Neural progenitor cell (in vitro differentiated cells): ENCODE data around the gene IL37. TPM values are rescaled to one million over a fixed set of nuclear protein-coding genes. Genes with fewer than 3 reads are reported as not detected.

Experiments
- DNase-seq: peaks from one replicate; pipeline ENCODE4 v3.0.0-alpha.2; 2016; ENCODE audit warnings: low spot score
- H2AFZ ChIP-seq: fragments of 200-600 bp; sonication (generic); replicated peaks from 2 replicates; pipeline ENCODE4 v1.6.1; 2016; ENCODE audit warnings: antibody characterized with exemption
- H3F3A ChIP-seq: fragments of 200-600 bp; sonication (generic); 2 replicates; pipeline ENCODE4 v1.6.1; 2016; ENCODE audit warnings: antibody characterized with exemption, low read depth
- H3K27ac ChIP-seq: fragments of 200-600 bp; sonication (generic); 2 replicates; pipeline ENCODE4 v1.5.1; 2016; ENCODE audit warnings: mild to moderate bottlenecking
- H3K27me3 ChIP-seq: fragments of 200-600 bp; sonication (generic); 2 replicates; pipeline ENCODE4 v1.6.1; 2016; ENCODE audit warnings: mild to moderate bottlenecking, moderate library complexity
- H3K36me3 ChIP-seq: fragments of 200-600 bp; sonication (generic); 2 replicates; pipeline ENCODE4 v1.5.1; 2016
- H3K4me1 ChIP-seq: fragments of 200-600 bp; sonication (generic); 2 replicates; pipeline ENCODE4 v1.6.1; 2016; ENCODE audit warnings: mixed run types
- H3K4me2 ChIP-seq: fragments of 200-600 bp; sonication (generic); 2 replicates; pipeline ENCODE4 v1.6.1; 2016
- H3K4me3 ChIP-seq: fragments of 200-600 bp; sonication (generic); 2 replicates; pipeline ENCODE4 v1.5.1; 2016
- H3K79me2 ChIP-seq: fragments of 200-600 bp; sonication (generic); 2 replicates; pipeline ENCODE4 v1.6.1; 2016; ENCODE audit warnings: low read depth
- H3K9ac ChIP-seq: fragments of 200-600 bp; sonication (generic); 2 replicates; pipeline ENCODE4 v1.6.1; 2016
- H3K9me3 ChIP-seq: fragments of 200-600 bp; sonication (generic); 2 replicates; pipeline ENCODE4 v1.5.1; 2016; ENCODE audit warnings: low read depth
- H4K20me1 ChIP-seq: fragments of 200-600 bp; sonication (generic); 2 replicates; pipeline ENCODE4 v1.6.1; 2016; ENCODE audit warnings: low read depth
- H3K27ac Mint-ChIP-seq: 3 replicates; pipeline ENCODE4 v1.8.0; 2021; ENCODE audit warnings: mixed read lengths
- H3K27me3 Mint-ChIP-seq: 2 replicates; pipeline ENCODE4 v1.8.0; 2022; ENCODE audit warnings: low read depth, mild to moderate bottlenecking, inconsistent platforms, moderate library complexity, mixed read lengths; ENCODE audit not compliant: insufficient read depth
- H3K36me3 Mint-ChIP-seq: 3 replicates; pipeline ENCODE4 v1.8.0; 2021; ENCODE audit warnings: mixed read lengths
- H3K4me1 Mint-ChIP-seq: 3 replicates; pipeline ENCODE4 v1.8.0; 2021; ENCODE audit warnings: mixed read lengths
- H3K4me3 Mint-ChIP-seq: 3 replicates; pipeline ENCODE4 v1.8.0; 2021; ENCODE audit warnings: mild to moderate bottlenecking, moderate library complexity, mixed read lengths
- H3K9me3 Mint-ChIP-seq: 3 replicates; pipeline ENCODE4 v1.8.0; 2020; ENCODE audit warnings: mixed read lengths
- CTCF ChIP-seq: fragments of 200-600 bp; sonication (generic); IDR thresholded peaks from 2 replicates; pipeline ENCODE4 v1.5.1; 2017; ENCODE audit warnings: antibody characterized with exemption, mild to moderate bottlenecking
- EZH2 ChIP-seq: fragments of 200-600 bp; sonication (generic); IDR thresholded peaks from 2 replicates; pipeline ENCODE4 v1.6.1; 2017; ENCODE audit warnings: antibody characterized with exemption, mild to moderate bottlenecking, moderate library complexity
- EZH2phosphoT487 ChIP-seq: fragments of 200-600 bp; sonication (generic); IDR thresholded peaks from 2 replicates; pipeline ENCODE4 v1.6.1; 2017; ENCODE audit warnings: antibody characterized with exemption
- total RNA-seq: library from RNA; depleted of rRNA; stranded (reverse); fragments of >200 nt; gene quantifications from 2 replicates; pipeline ENCODE4 v1.2.3, GENCODE V29; 2015; ENCODE audit warnings: low replicate concordance

The IL37 gene
- total RNA-seq, 1 donor from 2014 or later = not detected

GRCh38 chr2:112949456-112949855 is 38.5 kb downstream of the IL37 start:
- Histone ChIP-seq H3K9ac (no peak overlapping the region), H3K9me3 (no peaks in the 10 kb centered on the region), H3K4me3 (no peak overlapping the region), H3K4me1 (no peaks in the 10 kb centered on the region), H4K20me1 (no peaks in the 10 kb centered on the region), H3K27ac (no peak overlapping the region), H3K79me2 (no peaks in the 10 kb centered on the region), H3K4me2 (no peak overlapping the region), H2AFZ (no peak overlapping the region), H3K36me3 (no peaks in the 10 kb centered on the region), H3F3A (no peaks in the 10 kb centered on the region), H3K27me3 (peaks cover 25% of the 10 kb centered on the region)
- Mint-ChIP-seq H3K4me1 (no peaks in the 10 kb centered on the region), H3K9me3 (peaks cover 8% of the 10 kb centered on the region), H3K27ac (no peak overlapping the region), H3K4me3 (no peak overlapping the region), H3K27me3 (peaks cover 2% of the 10 kb centered on the region), H3K36me3 (no peaks in the 10 kb centered on the region)
- DNase-seq = no peak
- TF ChIP-seq CTCF (no peak), EZH2 (no peak), EZH2phosphoT487 (no peak)

- Mint-ChIP-seq H3K27me3 (peaks cover 2% of the 10 kb centered on the region), H3K36me3 (no peaks in the 10 kb centered on the region), H3K27ac (no peak overlapping the region), H3K9me3 (no peaks in the 10 kb centered on the region), H3K4me1 (no peaks in the 10 kb centered on the region), H3K4me3 (no peak overlapping the region)
- no peaks in the 10 kb centered on the region for H3F3A ChIP-seq
- peaks cover 17% of the 10 kb centered on the region for H3K27me3 ChIP-seq
- no peaks in the 10 kb centered on the region for H3K9me3 ChIP-seq
- no peak overlapping the region for H3K4me2 ChIP-seq
- no peak overlapping the region for H2AFZ ChIP-seq
- no peak for TF ChIP-seq CTCF
- TF ChIP-seq EZH2 = no peak
- TF ChIP-seq EZH2phosphoT487 = no peak
- H3K36me3 ChIP-seq = no peaks in the 10 kb centered on the region
- no peak overlapping the region for H3K9ac ChIP-seq
- no peaks in the 10 kb centered on the region for H4K20me1 ChIP-seq
- no peak for DNase-seq
- no peak overlapping the region for H3K27ac ChIP-seq
- no peak overlapping the region for H3K4me3 ChIP-seq
- H3K79me2 ChIP-seq = no peaks in the 10 kb centered on the region
- no peaks in the 10 kb centered on the region for H3K4me1 ChIP-seq
Measured at GRCh38 chr2:112954364-112954763, 43.4 kb downstream of the IL37 start.

GRCh38 chr2:112957511-112957910 is 46.5 kb downstream of the IL37 start:
- Histone ChIP-seq H3K27me3 (no peaks in the 10 kb centered on the region), H3K9ac (no peak overlapping the region), H3K4me2 (no peak overlapping the region), H3K79me2 (no peaks in the 10 kb centered on the region), H3K9me3 (no peaks in the 10 kb centered on the region), H3K27ac (no peak overlapping the region), H3K4me3 (no peak overlapping the region), H4K20me1 (no peaks in the 10 kb centered on the region), H3F3A (no peaks in the 10 kb centered on the region), H2AFZ (no peak overlapping the region), H3K36me3 (no peaks in the 10 kb centered on the region), H3K4me1 (no peaks in the 10 kb centered on the region)
- Mint-ChIP-seq H3K36me3 (no peaks in the 10 kb centered on the region), H3K4me1 (no peaks in the 10 kb centered on the region), H3K4me3 (no peak overlapping the region), H3K27me3 (no peaks in the 10 kb centered on the region), H3K9me3 (no peaks in the 10 kb centered on the region), H3K27ac (no peak overlapping the region)
- TF ChIP-seq CTCF (no peak), EZH2 (no peak), EZH2phosphoT487 (no peak)
- no peak for DNase-seq
